Measurements from ENCODE around the gene SIX2.

SIX2 gene

GRCh38 chr2:44964752-44965236, 44.5 kb downstream of the SIX2 start:
- DNase-seq = peak; percentile 32

- DNase-seq = no peak
These were observed 47.0 kb downstream of the SIX2 start for GRCh38 chr2:44962176-44962695.

- no peak for DNase-seq
These were observed 48.4 kb downstream of the SIX2 start for GRCh38 chr2:44960871-44961270.

- DNase-seq = no peak
These were observed 49.4 kb downstream of the SIX2 start for GRCh38 chr2:44959855-44960254.

GRCh38 chr2:44957656-44958327, 51.5 kb downstream of the SIX2 start:
- no peak for DNase-seq

- DNase-seq = no peak
These were observed 52.4 kb downstream of the SIX2 start for GRCh38 chr2:44956843-44957242.

- DNase-seq = peak; percentile 48
These were observed 53.5 kb downstream of the SIX2 start for GRCh38 chr2:44955593-44956392.

All from NCI-H1092 (cell line).